H1 (cell line): ENCODE data around the gene CRK.
"Not testable (repeated sequence)": the region's sequence is repeated elsewhere in the genome, so short reads cannot be mapped to it uniquely, and the experiment has no call there.

ENCODE experiments used
- CREB1 ChIP-seq: IDR thresholded peaks from 2 replicates; pipeline ENCODE4 v1.6.1; 2012; ENCODE audit warnings: inconsistent platforms
- CTCF ChIP-seq, 3 experiments: IDR thresholded peaks; 1 replicate in 2 of 3; 2 replicates in 1 of 3; pipeline versions ENCODE4 v1.5.1 to v1.6.1; 2011; ENCODE audit warnings: low read length in 3 of 3, mild to moderate bottlenecking in 3 of 3, inconsistent platforms in 2 of 3, low read depth in 1 of 3, moderate library complexity in 1 of 3; ENCODE audit not compliant: insufficient read depth in 1 of 3; ENCODE audit errors: control extremely low read depth in 1 of 3

- not testable (repeated sequence) for TF ChIP-seq CREB1; CTCF (IDR thresholded peaks at IDR 0.05; ENCODE audit: control extremely low read depth in 1 of 3, insufficient read depth in 1 of 3, low read depth in 1 of 3, low read length in 3 of 3)
These were observed 77.6 kb downstream of the CRK start for GRCh38 chr17:1378476-1378860.
